Colon (tissue), 2 donors: ENCODE measurements around the gene ONECUT1.

Experiments used
- FAIRE-seq: peaks from 2 replicates; lab custom pipeline; 2012; peaks lifted over from hg19 to GRCh38; lab: Jason Lieb, UNC
- donor health status: control.
- donor health status: control.

ONECUT1 gene

GRCh38 chr15:52731732-52732470 is 58.2 kb downstream of the ONECUT1 start:
- FAIRE-seq, result no peak

- no peak for FAIRE-seq
These were observed 59.1 kb downstream of the ONECUT1 start for GRCh38 chr15:52731004-52731403.

- no peak for FAIRE-seq
These were observed 59.5 kb downstream of the ONECUT1 start for GRCh38 chr15:52730594-52730993.

GRCh38 chr15:52730173-52730572 is 60.0 kb downstream of the ONECUT1 start:
- no peak for FAIRE-seq

- FAIRE-seq, result no peak
These were observed 61.2 kb downstream of the ONECUT1 start for GRCh38 chr15:52728899-52729298.

- no peak for FAIRE-seq
These were observed 62.3 kb downstream of the ONECUT1 start for GRCh38 chr15:52727815-52728214.

- no peak for FAIRE-seq
These were observed 63.9 kb downstream of the ONECUT1 start for GRCh38 chr15:52726195-52726594.

- FAIRE-seq, result no peak
These were observed 71.6 kb downstream of the ONECUT1 start for GRCh38 chr15:52718551-52718950.

- no peak for FAIRE-seq
These were observed 72.2 kb downstream of the ONECUT1 start for GRCh38 chr15:52717924-52718323.

GRCh38 chr15:52717481-52717880 is 72.7 kb downstream of the ONECUT1 start:
- FAIRE-seq, result no peak

GRCh38 chr15:52716536-52716935 is 73.6 kb downstream of the ONECUT1 start:
- FAIRE-seq, result no peak

GRCh38 chr15:52715411-52715810 is 74.7 kb downstream of the ONECUT1 start:
- no peak for FAIRE-seq

GRCh38 chr15:52714968-52715367 is 75.2 kb downstream of the ONECUT1 start:
- no peak for FAIRE-seq

- FAIRE-seq, result no peak
These were observed 79.3 kb downstream of the ONECUT1 start for GRCh38 chr15:52710708-52711389.

GRCh38 chr15:52710050-52710707 is 80.0 kb downstream of the ONECUT1 start:
- FAIRE-seq, result no peak

- no peak for FAIRE-seq
These were observed 80.8 kb downstream of the ONECUT1 start for GRCh38 chr15:52709187-52709981.
